Neural cell (in vitro differentiated cells): Measurements from ENCODE around the gene FYN.

Source experiments
- CTCF ChIP-seq: fragments of 450-650 bp; IDR thresholded peaks from 2 replicates; pipeline ENCODE4 v1.5.1; 2014; ENCODE audit warnings: antibody characterized with exemption, mild to moderate bottlenecking, moderate library complexity; ENCODE audit not compliant: poor library complexity, severe bottlenecking
- EP300 ChIP-seq: fragments of 450-650 bp; conservative IDR thresholded peaks from 2 replicates; pipeline ENCODE4 v1.6.1; 2014; ENCODE audit warnings: antibody characterized with exemption, mild to moderate bottlenecking, moderate library complexity; ENCODE audit not compliant: poor library complexity, severe bottlenecking
- EZH2 ChIP-seq: fragments of 200-600, 300-800 bp; shearing (Covaris generic), sonication (generic); IDR thresholded peaks from 2 replicates; pipeline ENCODE4 v1.6.1; 2014; ENCODE audit warnings: antibody characterized with exemption, low read length, borderline replicate concordance, mild to moderate bottlenecking; ENCODE audit not compliant: insufficient read depth, poor library complexity, severe bottlenecking
- POLR2AphosphoS5 ChIP-seq: IDR thresholded peaks from 2 replicates; pipeline ENCODE4 v1.6.1; 2012
- TAF1 ChIP-seq: IDR thresholded peaks from 2 replicates; pipeline ENCODE4 v1.6.1; 2012; ENCODE audit warnings: low read depth
- TF ChIP-seq, protein P1 (sequence below): IDR thresholded peaks from 2 replicates; pipeline ENCODE4 v1.6.1; 2012; ENCODE audit warnings: borderline replicate concordance

DNA sequence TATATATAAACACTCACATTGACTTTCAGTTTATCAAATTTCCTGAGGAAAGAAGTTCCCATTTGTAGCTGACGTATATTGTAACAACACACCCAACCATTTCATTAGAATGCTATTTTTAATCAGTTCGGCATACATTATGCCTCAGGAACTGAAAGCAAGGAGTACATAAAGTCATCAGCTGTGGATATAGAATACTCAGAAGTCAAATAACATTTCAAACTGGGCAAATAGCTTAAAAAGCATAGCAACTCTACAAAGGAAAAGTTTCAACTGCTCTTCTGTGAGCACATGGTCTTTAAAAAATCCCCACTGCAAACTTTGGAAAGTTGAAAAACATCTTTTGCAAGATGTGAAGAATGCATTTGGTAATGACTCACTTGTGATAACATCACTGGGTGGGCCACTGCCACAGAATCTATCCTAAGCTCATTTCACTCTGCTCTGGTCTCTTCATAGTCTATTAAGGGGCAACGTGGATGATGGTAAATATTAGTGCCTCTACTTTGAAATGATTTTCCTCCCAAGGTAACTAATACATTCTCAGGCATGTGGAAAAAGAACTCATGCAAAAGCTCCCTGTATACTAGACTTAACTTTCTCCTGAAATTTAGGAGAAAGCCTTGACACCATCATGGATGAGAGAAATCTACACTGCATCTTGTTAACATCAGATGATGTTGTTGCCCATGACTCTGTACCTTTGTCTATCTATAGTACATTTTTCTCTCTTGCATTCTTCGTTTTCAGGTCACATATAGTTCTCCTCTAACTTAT is 49.2 kb downstream of the FYN start:
- no peak for TF ChIP-seq CTCF
- TF ChIP-seq POLR2AphosphoS5 = no peak
- no peak for TF ChIP-seq TAF1
- TF ChIP-seq, protein P1, sequence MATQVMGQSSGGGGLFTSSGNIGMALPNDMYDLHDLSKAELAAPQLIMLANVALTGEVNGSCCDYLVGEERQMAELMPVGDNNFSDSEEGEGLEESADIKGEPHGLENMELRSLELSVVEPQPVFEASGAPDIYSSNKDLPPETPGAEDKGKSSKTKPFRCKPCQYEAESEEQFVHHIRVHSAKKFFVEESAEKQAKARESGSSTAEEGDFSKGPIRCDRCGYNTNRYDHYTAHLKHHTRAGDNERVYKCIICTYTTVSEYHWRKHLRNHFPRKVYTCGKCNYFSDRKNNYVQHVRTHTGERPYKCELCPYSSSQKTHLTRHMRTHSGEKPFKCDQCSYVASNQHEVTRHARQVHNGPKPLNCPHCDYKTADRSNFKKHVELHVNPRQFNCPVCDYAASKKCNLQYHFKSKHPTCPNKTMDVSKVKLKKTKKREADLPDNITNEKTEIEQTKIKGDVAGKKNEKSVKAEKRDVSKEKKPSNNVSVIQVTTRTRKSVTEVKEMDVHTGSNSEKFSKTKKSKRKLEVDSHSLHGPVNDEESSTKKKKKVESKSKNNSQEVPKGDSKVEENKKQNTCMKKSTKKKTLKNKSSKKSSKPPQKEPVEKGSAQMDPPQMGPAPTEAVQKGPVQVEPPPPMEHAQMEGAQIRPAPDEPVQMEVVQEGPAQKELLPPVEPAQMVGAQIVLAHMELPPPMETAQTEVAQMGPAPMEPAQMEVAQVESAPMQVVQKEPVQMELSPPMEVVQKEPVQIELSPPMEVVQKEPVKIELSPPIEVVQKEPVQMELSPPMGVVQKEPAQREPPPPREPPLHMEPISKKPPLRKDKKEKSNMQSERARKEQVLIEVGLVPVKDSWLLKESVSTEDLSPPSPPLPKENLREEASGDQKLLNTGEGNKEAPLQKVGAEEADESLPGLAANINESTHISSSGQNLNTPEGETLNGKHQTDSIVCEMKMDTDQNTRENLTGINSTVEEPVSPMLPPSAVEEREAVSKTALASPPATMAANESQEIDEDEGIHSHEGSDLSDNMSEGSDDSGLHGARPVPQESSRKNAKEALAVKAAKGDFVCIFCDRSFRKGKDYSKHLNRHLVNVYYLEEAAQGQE = no peak
- TF ChIP-seq EZH2 = no peak
- TF ChIP-seq EP300 = no peak
